GM12878 (cell line): ENCODE data around the gene PSMB7. TPM values are rescaled to one million over a fixed set of nuclear protein-coding genes. Genes with fewer than 3 reads are reported as not detected.

Experiments
- ATAC-seq: fragments of 200-7000 bp; cut with Tn5 transposase; 3 replicates; pipeline ENCODE4 v1.9.1; 2020; ENCODE audit warnings: mild to moderate bottlenecking, moderate library complexity
- BruUV-seq: library from RNA; stranded (reverse); fragments of 400-500 nt; replicated peaks from 2 replicates; lab custom pipeline; 2021; lab: Mats Ljungman, UMichigan
- CTCF ChIA-PET: fragments of 300-600 bp; sonication (Branson Sonifier 250); formaldehyde crosslinking; extraction: SDS; loops from one replicate; lab custom pipeline; 2021; ENCODE audit warnings: inconsistent platforms; lab: Yijun Ruan, JAX
- POLR2A ChIA-PET: fragments of 350-600 bp; formaldehyde crosslinking; extraction: SDS; loops from one replicate; lab custom pipeline; 2021; ENCODE audit warnings: inconsistent platforms; lab: Charles Lee
- RAD21 ChIA-PET: fragments of 300-600 bp; sonication (Branson Sonifier 250); formaldehyde crosslinking; loops from one replicate; lab custom pipeline; 2023; ENCODE audit warnings: antibody characterized with exemption; ENCODE audit not compliant: unreplicated experiment; lab: Charles Lee
- SMC1A ChIA-PET: fragments of 300-600 bp; sonication (Branson Sonifier 250); formaldehyde crosslinking; loops from one replicate; lab custom pipeline; 2023; ENCODE audit not compliant: unreplicated experiment, uncharacterized antibody; lab: Charles Lee
- DNase-seq: peaks from one replicate; pipeline ENCODE4 v3.0.0-alpha.2; 2011; ENCODE audit warnings: low read depth, low spot score
- FAIRE-seq: peaks from 3 replicates; lab custom pipeline; 2011; peaks lifted over from hg19 to GRCh38; lab: Jason Lieb, UNC
- H2AFZ ChIP-seq: 2 replicates; pipeline ENCODE4 v1.6.0; 2011; ENCODE audit warnings: low read depth, low read length, control low read depth; ENCODE audit not compliant: control insufficient read depth
- H3K27ac ChIP-seq: 2 replicates; pipeline ENCODE4 v1.5.1; 2011; ENCODE audit warnings: control low read depth; ENCODE audit not compliant: control insufficient read depth, insufficient read depth
- H3K27me3 ChIP-seq, 2 experiments: replicated peaks in 1 of 2; 2 replicates each; pipeline versions ENCODE4 v1.6.0 to v1.6.1; 2011; ENCODE audit warnings: low read length in 1 of 2; ENCODE audit not compliant: control insufficient read depth in 2 of 2, insufficient read depth in 2 of 2
- H3K36me3 ChIP-seq, 2 experiments: 2 replicates each; pipeline ENCODE4 v1.5.1; 2011; ENCODE audit warnings: low read length in 1 of 2; ENCODE audit not compliant: control insufficient read depth in 2 of 2, insufficient read depth in 2 of 2
- H3K4me1 ChIP-seq: 2 replicates; pipeline ENCODE4 v1.6.1; 2011; ENCODE audit warnings: mild to moderate bottlenecking, low read length, moderate library complexity, mixed read lengths; ENCODE audit not compliant: control insufficient read depth, insufficient read depth
- H3K4me2 ChIP-seq: 2 replicates; pipeline ENCODE4 v1.6.0; 2011; ENCODE audit warnings: control low read depth; ENCODE audit not compliant: control insufficient read depth, insufficient read depth
- H3K4me3 ChIP-seq: fragments of 200-600 bp; sonication (generic); 2 replicates; pipeline ENCODE4 v1.5.1; 2016
- H3K79me2 ChIP-seq: 2 replicates; pipeline ENCODE4 v1.6.0; 2011; ENCODE audit warnings: low read length; ENCODE audit not compliant: control insufficient read depth, insufficient read depth
- H3K9ac ChIP-seq: 2 replicates; pipeline ENCODE4 v1.8.0; 2011; ENCODE audit warnings: low read length, control low read depth, mixed read lengths; ENCODE audit not compliant: control insufficient read depth, insufficient read depth
- H3K9me3 ChIP-seq: replicated peaks from 3 replicates; pipeline ENCODE4 v1.5.1; 2011; ENCODE audit warnings: mild to moderate bottlenecking, low read length; ENCODE audit not compliant: control insufficient read depth, insufficient read depth
- H4K20me1 ChIP-seq: 2 replicates; pipeline ENCODE4 v1.6.0; 2011; ENCODE audit not compliant: control insufficient read depth, insufficient read depth
- BACH1 ChIP-seq: fragments of 450-650 bp; IDR thresholded peaks from 2 replicates; pipeline ENCODE4 v1.6.1; 2017; ENCODE audit warnings: mild to moderate bottlenecking, borderline replicate concordance
- BMI1 ChIP-seq: fragments of 450-650 bp; IDR thresholded peaks from 2 replicates; pipeline ENCODE4 v1.6.1; 2016; ENCODE audit warnings: mild to moderate bottlenecking, moderate library complexity, borderline replicate concordance
- BRCA1 ChIP-seq: IDR thresholded peaks from 2 replicates; pipeline ENCODE4 v1.6.1; 2011; ENCODE audit warnings: low read depth, low read length, improper control_type of control experiment
- CHD2 ChIP-seq: IDR thresholded peaks from 2 replicates; pipeline ENCODE4 v1.6.1; 2011; ENCODE audit warnings: low read depth, low read length, improper control_type of control experiment, borderline replicate concordance
- CHD4 ChIP-seq: fragments of 200-600 bp; sonication (generic); IDR thresholded peaks from 2 replicates; pipeline ENCODE4 v1.6.1; 2016; ENCODE audit warnings: mild to moderate bottlenecking
- EP300 ChIP-seq, 2 experiments: fragments of 150-350 bp in 1 of 2; IDR thresholded peaks; 2 replicates each; pipeline ENCODE4 v1.6.1; 2011 to 2012; ENCODE audit warnings: low read depth in 2 of 2, low read length in 2 of 2, borderline replicate concordance in 1 of 2, improper control_type of control experiment in 1 of 2, inconsistent platforms in 1 of 2; ENCODE audit not compliant: control insufficient read depth in 1 of 2
- MEF2A ChIP-seq: IDR thresholded peaks from 2 replicates; pipeline ENCODE4 v1.6.1; 2011; ENCODE audit warnings: low read depth, mild to moderate bottlenecking, low read length, moderate library complexity; ENCODE audit not compliant: insufficient read depth
- MXI1 ChIP-seq: fragments of 150-350 bp; IDR thresholded peaks from 2 replicates; pipeline ENCODE4 v1.6.1; 2011; ENCODE audit warnings: low read depth, mild to moderate bottlenecking, inconsistent platforms, low read length, improper control_type of control experiment
- NRF1 ChIP-seq: conservative IDR thresholded peaks from 2 replicates; pipeline ENCODE4 v1.6.1; 2011; ENCODE audit warnings: mild to moderate bottlenecking, low read depth, low read length, improper control_type of control experiment
- POLR2A ChIP-seq: IDR thresholded peaks from 2 replicates; pipeline ENCODE4 v1.6.1; 2011; ENCODE audit warnings: low read depth, mild to moderate bottlenecking, low read length
- RBBP5 ChIP-seq: fragments of 200-600 bp; sonication (generic); conservative IDR thresholded peaks from 2 replicates; pipeline ENCODE4 v1.6.1; 2016
- RFX5 ChIP-seq: IDR thresholded peaks from 2 replicates; pipeline ENCODE4 v1.6.1; 2011; ENCODE audit warnings: low read depth, low read length, improper control_type of control experiment
- SKIL ChIP-seq: fragments of 450-650 bp; IDR thresholded peaks from 2 replicates; pipeline ENCODE4 v1.6.1; 2017; ENCODE audit warnings: mild to moderate bottlenecking, low read depth, inconsistent platforms; ENCODE audit not compliant: poor library complexity, severe bottlenecking
- SMAD1 ChIP-seq: fragments of 450-650 bp; IDR thresholded peaks from 2 replicates; pipeline ENCODE4 v1.6.1; 2018; ENCODE audit warnings: mild to moderate bottlenecking, low read depth; ENCODE audit not compliant: partially characterized antibody
- SMARCA5 ChIP-seq: fragments of 450-650 bp; IDR thresholded peaks from 2 replicates; pipeline ENCODE4 v1.6.1; 2017; ENCODE audit warnings: mild to moderate bottlenecking
- TAF1 ChIP-seq: IDR thresholded peaks from 2 replicates; pipeline ENCODE4 v1.6.1; 2011; ENCODE audit warnings: mild to moderate bottlenecking, low read depth, low read length, borderline replicate concordance
- YBX1 ChIP-seq: fragments of 450-650 bp; IDR thresholded peaks from 2 replicates; pipeline ENCODE4 v1.6.1; 2016; ENCODE audit warnings: antibody characterized with exemption
- WGBS: methylation state at CpG from one replicate; pipeline ENCODE4 v1.1.6; 2016; ENCODE audit warnings: low lambda C conversion rate; ENCODE audit not compliant: insufficient replicate concordance, insufficient coverage; ENCODE audit errors: missing lambda C conversion rate; 5-methylcytosine and 5-hydroxymethylcytosine counted together
- in situ Hi-C: fragments of 300-500 bp; cut with MboI; formaldehyde crosslinking; loops from 9 replicates; pipeline ENCODE4 v1.14.3; 2018; ENCODE audit warnings: mixed read lengths
- intact Hi-C: fragments of 100-400 bp; cut with micrococcal nuclease; formaldehyde crosslinking; loops from one replicate; pipeline ENCODE4 v1.14.2; 2022; ENCODE audit not compliant: unreplicated experiment
- polyA plus RNA-seq, 11 experiments: library from polyadenylated mRNA; depleted of rRNA in 4 of 11; unstranded in 6 of 11; stranded (reverse) in 5 of 11; fragments of >200 nt; fragmentation: Nextera tagmentation in 4 of 11; fragmentation: Illumina TruSeq in 1 of 11; extraction: Ambion mirVana in 4 of 11; extraction: Trizol in 1 of 11; gene quantifications; 1 replicate in 1 of 11; 2 replicates in 10 of 11; pipeline versions ENCODE4 v1.2.1 to v1.2.3, GENCODE V29; 2011 to 2016; ENCODE audit warnings: inconsistent platforms in 2 of 11, missing spikeins in 2 of 11, low read depth in 1 of 11
- total RNA-seq, 4 experiments: library from RNA; depleted of rRNA in 3 of 4; stranded (reverse); fragments of >200 nt in 3 of 4; fragmentation: Illumina TruSeq in 1 of 4; extraction: Trizol in 1 of 4; gene quantifications; 2 replicates each; pipeline versions ENCODE4 v1.2.1 to v1.2.3, GENCODE V29; 2013 to 2021

The PSMB7 gene
- total and polyA plus RNA-seq, 10 of the 15 experiments (the other 5 are each of a cell fraction or from before 2014, with no cell fraction given): 174 to 564 (median 268) TPM

GRCh38 chr9:124454791-124455443 is 39.7 kb upstream of the PSMB7 start:
- no peaks in the 10 kb centered on the region for H4K20me1 ChIP-seq
- H3K4me2 ChIP-seq: no peak overlapping the region
- no peak overlapping the region for H3K4me3 ChIP-seq
- no peak overlapping the region for H2AFZ ChIP-seq
- SMC1A ChIA-PET: interaction anchor here (0.9 to 1.2 kb wide), 2 partner anchors 9 to 257 kb away, joined by 3 read pairs; no protein-coding TSS in a partner anchor
- BruUV-seq: no TSS peak
- H3K79me2 ChIP-seq: no peaks in the 10 kb centered on the region
- ATAC-seq (no peak), DNase-seq (no peak), FAIRE-seq (no peak)
- H3K9ac ChIP-seq: no peak overlapping the region
- WGBS: 44% methylated on average over 13 of the region's 14 CpGs
- RAD21 ChIA-PET: no interaction called here
- no peaks in the 10 kb centered on the region for H3K36me3 ChIP-seq
- TF ChIP-seq CHD2 (no peak), SMARCA5 (no peak), NRF1 (no peak), RBBP5 (no peak), MEF2A (no peak), BACH1 (no peak), EP300 (IDR thresholded peaks at IDR 0.05; ENCODE audit: borderline replicate concordance in 1 of 2, control insufficient read depth in 1 of 2, low read depth in 2 of 2, low read length in 2 of 2) (no peak)
- no peak overlapping the region for H3K27ac ChIP-seq
- intact Hi-C loops: no loop called here
- CTCF ChIA-PET: no interaction called here
- in situ Hi-C loops: no loop called here
- no peaks in the 10 kb centered on the region for H3K9me3 ChIP-seq
- H3K27me3 ChIP-seq: peaks cover 5 to 9% of the 10 kb centered on the region in 2 experiments; a peak in 3 of 4 replicates
- POLR2A ChIA-PET: no interaction called here
- no peaks in the 10 kb centered on the region for H3K4me1 ChIP-seq

GRCh38 chr9:124454296-124454695 is 39.1 kb upstream of the PSMB7 start:
- no peak overlapping the region for H3K9ac ChIP-seq
- H4K20me1 ChIP-seq: no peaks in the 10 kb centered on the region
- H3K4me3 ChIP-seq: no peak overlapping the region
- POLR2A ChIA-PET: no interaction called here
- no peaks in the 10 kb centered on the region for H3K9me3 ChIP-seq
- no peak overlapping the region for H2AFZ ChIP-seq
- H3K27me3 ChIP-seq: peaks cover 5 to 9% of the 10 kb centered on the region in 2 experiments; a peak in 3 of 4 replicates
- BruUV-seq: no TSS peak
- H3K79me2 ChIP-seq: no peaks in the 10 kb centered on the region
- WGBS: 32% methylated on average over 9 of the region's 9 CpGs
- no peaks in the 10 kb centered on the region for H3K36me3 ChIP-seq
- intact Hi-C loops: no loop called here
- ATAC-seq (no peak), FAIRE-seq (no peak), DNase-seq (no peak)
- H3K4me2 ChIP-seq: no peak overlapping the region
- in situ Hi-C loops: no loop called here
- SMC1A ChIA-PET: interaction anchor here (1.2 kb wide), 1 partner anchor 257 kb away, joined by 3 read pairs; no protein-coding TSS in a partner anchor
- RAD21 ChIA-PET: no interaction called here
- H3K27ac ChIP-seq: no peak overlapping the region
- CTCF ChIA-PET: no interaction called here
- no peaks in the 10 kb centered on the region for H3K4me1 ChIP-seq
- no peak for TF ChIP-seq CHD4
- no peak for TF ChIP-seq POLR2A
- no peak for TF ChIP-seq RFX5
- TF ChIP-seq SMAD1: no peak
- TF ChIP-seq BRCA1: no peak
- TF ChIP-seq MXI1: no peak
- no peak for TF ChIP-seq BMI1
- TF ChIP-seq SKIL: no peak
- TF ChIP-seq YBX1: no peak
- TF ChIP-seq TAF1: no peak
